ENCODE data around the gene TMEM92.
"Not testable (repeated sequence)": the region's sequence is repeated elsewhere in the genome, so short reads cannot be mapped to it uniquely, and the experiment has no call there.

TMEM92 gene

DNA sequence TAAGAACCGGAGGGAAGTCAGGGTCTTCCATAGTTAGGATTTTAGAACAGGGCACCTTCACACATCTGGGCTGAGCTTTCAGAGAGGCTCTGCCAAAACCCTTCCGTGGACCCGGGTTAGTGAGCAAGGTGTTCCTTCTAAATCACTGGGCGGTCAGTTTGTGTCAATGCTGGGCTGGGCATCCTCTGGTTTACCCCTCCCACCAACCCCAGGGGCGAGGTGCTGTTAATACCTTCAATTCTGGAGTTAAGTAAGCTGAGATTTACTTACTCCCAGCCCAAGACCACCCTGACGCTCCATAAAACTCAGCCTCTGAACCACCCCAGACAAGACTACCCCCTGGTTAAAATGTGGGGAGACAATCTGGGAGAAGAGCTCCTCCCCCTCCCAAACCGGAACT is 1.0 kb downstream of the TMEM92 start:
- DNase-seq (ENCODE audit: low read depth in 4 of 4, low spot score in 1 of 4), result no peak

DNA sequence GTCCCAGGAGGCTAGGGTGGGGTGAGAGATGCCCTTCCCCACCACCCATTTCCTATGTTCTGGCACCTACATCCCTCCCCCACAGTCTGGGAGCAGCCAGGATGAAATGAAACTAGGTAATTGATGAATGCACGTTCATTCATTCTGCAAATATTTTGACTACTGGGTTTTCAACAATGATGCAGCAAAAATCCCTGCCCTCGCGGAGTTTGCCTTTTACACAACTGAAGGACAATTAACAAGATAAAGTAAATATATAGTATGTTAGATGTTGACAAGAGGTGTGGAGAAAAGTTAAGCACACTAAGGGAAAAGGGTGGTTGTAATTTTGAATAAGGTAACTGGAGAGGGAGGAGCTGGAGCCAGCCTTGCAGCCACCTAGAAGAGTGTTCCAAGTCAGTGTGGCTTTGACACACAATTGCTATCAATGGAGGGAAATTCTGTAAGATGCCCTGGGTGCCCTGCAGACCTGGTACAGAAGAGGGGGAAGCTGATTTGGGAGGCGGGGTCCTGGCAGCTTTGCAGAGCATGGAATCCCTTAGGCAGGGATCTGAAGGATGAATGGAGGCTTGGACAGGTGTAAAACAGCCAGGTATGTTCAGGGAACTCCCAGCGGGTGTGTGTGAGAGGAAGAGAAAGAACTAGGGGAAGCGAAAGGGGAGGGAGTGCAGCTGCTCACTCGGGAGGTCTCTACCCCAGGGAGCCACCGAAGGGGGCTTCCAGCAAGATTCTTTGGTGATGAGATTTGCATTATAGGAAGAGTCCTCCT is 2.5 kb downstream of the TMEM92 start:
- DNase-seq (ENCODE audit: low read depth in 4 of 4, low spot score in 1 of 4), result no peak

DNA sequence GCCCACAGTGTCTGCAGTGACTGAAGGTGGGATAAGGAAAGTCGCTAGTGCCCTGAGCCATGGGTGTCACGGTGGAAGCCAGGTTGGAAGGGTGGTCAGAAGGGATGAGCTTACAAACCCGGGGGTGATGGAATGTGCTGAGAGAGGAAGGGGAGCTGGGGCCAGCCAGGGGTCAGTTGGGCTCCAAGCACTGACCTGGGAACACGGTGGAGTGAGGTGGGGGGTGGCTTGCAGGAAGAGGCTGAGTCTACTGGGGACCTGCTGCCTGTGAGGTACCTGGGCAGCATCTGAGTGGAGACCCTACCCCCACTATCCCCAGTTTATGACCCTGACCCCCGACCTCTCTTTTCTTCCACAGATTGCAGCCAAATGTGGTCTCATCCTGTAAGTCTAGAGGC is 3.1 kb downstream of the TMEM92 start:
- DNase-seq (ENCODE audit: low read depth in 4 of 4, low spot score in 1 of 4), result no peak

GRCh38 chr17:50278526-50279180 is 4.4 kb downstream of the TMEM92 start:
- DNase-seq (ENCODE audit: low read depth in 4 of 4, low spot score in 1 of 4), result no peak

GRCh38 chr17:50279181-50279526 is 4.9 kb downstream of the TMEM92 start:
- no peak for DNase-seq (ENCODE audit: low read depth in 4 of 4, low spot score in 1 of 4)

DNA sequence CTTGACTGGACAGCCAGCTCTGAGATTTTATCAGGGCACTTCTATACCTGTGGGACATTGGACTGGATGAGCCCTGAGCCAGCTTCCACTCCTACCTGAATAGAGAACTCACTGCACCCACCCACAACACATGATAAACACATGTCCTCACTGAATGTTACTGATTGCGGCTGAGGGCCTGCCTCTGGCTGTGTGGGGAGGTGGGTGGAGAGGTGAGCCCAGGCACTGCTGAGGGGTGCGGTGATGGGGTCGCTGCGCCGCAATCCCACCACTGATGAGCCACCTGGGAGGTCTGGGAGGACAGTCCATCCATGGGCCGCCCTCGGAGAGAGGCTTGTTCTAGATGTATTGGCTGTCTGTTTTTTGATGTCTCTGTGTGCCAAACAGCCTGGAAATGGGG is 5.4 kb downstream of the TMEM92 start:
- DNase-seq (ENCODE audit: low read depth in 4 of 4, low spot score in 1 of 4), result no peak

- DNase-seq (ENCODE audit: low read depth in 4 of 4, low spot score in 1 of 4), result no peak
These were observed 5.8 kb downstream of the TMEM92 start for GRCh38 chr17:50280068-50280467.

DNA sequence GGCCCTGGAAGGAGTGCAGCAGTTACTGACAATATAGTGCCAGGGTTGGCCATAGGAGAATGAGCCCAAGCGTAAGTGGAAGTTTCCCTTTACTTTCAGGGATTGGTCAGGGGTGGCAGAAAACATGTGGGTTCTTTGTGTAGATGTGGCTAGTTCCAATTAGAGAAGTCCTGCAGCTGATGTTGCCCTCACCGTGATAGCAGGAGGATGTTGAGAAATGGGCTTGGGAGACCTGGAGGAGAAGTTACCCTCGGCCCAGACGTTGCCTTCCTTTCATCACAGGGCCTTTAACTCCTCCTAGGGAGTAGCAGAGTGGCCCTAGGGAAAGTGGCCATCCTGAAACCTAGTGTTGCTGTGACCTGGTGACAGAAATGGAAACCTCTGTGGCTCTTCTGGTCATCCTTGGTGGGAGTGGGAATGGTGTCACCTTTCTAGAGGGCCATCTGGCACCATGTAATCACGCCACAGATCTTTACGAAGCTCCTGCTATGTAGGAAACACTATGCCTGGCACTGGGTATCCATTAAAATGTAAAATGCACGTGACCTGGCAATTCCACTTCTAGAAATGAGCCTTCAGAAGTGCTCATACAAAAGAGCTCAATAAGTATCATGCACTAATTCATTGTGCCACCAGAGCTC is 6.7 kb downstream of the TMEM92 start:
- no peak for DNase-seq (ENCODE audit: low read depth in 4 of 4, low spot score in 1 of 4)

DNA sequence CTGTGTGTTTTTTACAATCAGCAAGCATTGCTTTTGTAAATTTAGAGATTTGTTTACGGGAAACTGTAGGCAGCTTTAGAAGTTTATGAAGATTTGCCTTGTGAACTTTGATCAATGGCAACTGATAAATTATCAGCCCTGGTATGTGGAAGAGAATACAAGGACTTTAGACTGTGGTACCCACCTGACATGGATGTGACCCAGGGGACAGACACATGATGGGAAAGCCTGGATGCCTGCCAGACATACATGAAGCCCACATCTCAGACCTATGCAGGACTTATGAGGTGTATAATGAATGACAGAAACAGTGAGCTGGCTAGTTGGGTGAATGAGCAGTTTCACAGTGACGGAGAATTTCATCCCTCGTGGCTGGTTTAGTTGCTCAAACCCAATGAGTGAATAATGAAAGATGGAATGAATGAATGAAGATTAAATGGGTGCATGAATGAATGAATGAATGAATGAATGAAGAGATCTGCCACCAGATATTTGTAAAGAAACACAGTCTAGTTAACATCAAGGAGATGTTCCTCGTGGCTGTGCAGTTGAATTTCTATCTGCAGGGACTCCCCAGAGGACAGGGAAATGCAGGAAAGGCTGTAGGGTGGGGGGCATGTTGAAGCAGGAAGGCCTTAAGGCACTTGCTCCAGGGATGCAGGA is 7.6 kb downstream of the TMEM92 start:
- no peak for DNase-seq (ENCODE audit: low read depth in 4 of 4, low spot score in 1 of 4)

GRCh38 chr17:50283246-50283645 is 9.0 kb downstream of the TMEM92 start:
- DNase-seq (ENCODE audit: low read depth in 4 of 4, low spot score in 1 of 4), result no peak

DNA sequence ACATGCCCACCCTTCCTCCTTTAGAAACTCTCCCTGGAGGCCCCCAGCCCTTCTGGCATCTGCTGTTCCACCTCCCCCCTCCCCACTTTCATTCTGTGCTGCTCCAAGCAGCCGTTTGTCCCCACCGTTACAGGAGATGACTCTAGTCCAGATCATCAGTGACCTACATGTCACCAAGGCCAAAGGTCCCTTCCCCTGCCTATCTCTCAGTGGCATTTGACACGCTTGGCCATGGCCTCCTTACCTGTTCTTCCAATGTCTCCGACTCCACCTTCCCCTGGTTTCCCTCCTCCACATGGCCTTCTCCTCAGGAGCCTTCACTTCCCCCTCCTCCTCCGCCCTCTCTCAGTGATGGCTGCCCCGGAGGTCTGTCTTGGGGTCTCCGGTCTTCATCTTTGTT is 9.4 kb downstream of the TMEM92 start:
- DNase-seq (ENCODE audit: low read depth in 4 of 4, low spot score in 1 of 4), result no peak

GRCh38 chr17:50285941-50286340 is 11.7 kb downstream of the TMEM92 start:
- no peak for DNase-seq (ENCODE audit: low read depth in 4 of 4, low spot score in 1 of 4)

GRCh38 chr17:50287302-50287701 is 13.0 kb downstream of the TMEM92 start:
- not testable (repeated sequence) for DNase-seq (ENCODE audit: low read depth in 4 of 4, low spot score in 1 of 4)

GRCh38 chr17:50288306-50288705 is 14.0 kb downstream of the TMEM92 start:
- DNase-seq (ENCODE audit: low read depth in 4 of 4, low spot score in 1 of 4), result no peak

- no peak for DNase-seq (ENCODE audit: low read depth in 4 of 4, low spot score in 1 of 4)
These were observed 15.0 kb downstream of the TMEM92 start for GRCh38 chr17:50289278-50289677.

GRCh38 chr17:50289991-50290702 is 15.9 kb downstream of the TMEM92 start:
- DNase-seq (ENCODE audit: low read depth in 4 of 4, low spot score in 1 of 4), result no peak

DNA sequence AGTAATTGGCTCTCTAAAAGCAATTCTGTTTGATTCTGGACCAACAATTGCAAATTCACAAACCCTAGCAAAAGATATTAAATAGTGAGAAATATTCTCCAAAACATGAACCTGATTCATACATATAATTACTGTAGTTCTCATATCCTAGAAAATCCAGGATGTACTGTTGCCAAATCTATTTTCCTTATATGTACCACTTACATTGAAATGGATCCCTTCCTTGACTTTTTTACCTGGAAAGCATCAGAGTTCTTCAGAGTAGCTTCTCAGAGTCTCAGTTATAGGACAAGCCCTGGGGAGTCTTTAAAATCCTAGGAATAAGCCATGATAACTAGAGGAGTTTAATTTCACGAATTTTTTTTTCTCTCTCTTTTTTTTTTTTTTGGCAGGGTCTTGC is 16.7 kb downstream of the TMEM92 start:
- DNase-seq (ENCODE audit: low read depth in 4 of 4, low spot score in 1 of 4), result no peak

DNA sequence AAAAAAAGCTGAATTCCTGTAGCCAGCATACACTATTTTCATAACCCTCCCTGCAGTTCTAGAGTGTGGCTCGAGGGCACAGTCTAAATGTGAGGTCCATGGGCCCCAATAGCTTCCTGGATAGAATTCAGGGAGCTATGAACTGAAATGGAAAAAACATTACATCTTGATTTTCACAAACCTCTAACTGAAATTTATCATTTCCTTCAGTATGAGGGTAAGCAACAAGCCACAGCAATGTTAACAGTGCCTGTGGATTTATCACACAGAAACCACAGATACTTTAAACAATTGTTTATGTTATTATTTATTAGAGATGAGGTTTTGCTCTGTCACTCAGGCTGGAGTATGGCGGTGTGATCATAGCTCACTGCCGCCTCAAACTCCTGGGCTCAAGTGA is 18.2 kb downstream of the TMEM92 start:
- DNase-seq (ENCODE audit: low read depth in 4 of 4, low spot score in 1 of 4), result no peak

GRCh38 chr17:50295021-50295420 is 20.8 kb downstream of the TMEM92 start:
- no peak for DNase-seq (ENCODE audit: low read depth in 4 of 4, low spot score in 1 of 4)

GRCh38 chr17:50297407-50297865 is 23.2 kb downstream of the TMEM92 start:
- peak; percentile 68 to 74 (median 70) for DNase-seq (ENCODE audit: low read depth in 4 of 4, low spot score in 1 of 4)

- DNase-seq (ENCODE audit: low read depth in 4 of 4, low spot score in 1 of 4), result no peak
These were observed 23.8 kb downstream of the TMEM92 start for GRCh38 chr17:50298018-50298417.

Data from stimulated activated CD4-positive, alpha-beta T cell treated with anti-CD3 and anti-CD28 coated beads, Interleukin-1b, Interleukin-23, amount 100 ng/mL, for 24 hours (primary cell).